Panc1 (cell line): ENCODE data around the gene GALNT10. TPM values are rescaled to one million over a fixed set of nuclear protein-coding genes. Genes with fewer than 3 reads are reported as not detected.

Source experiments
- ATAC-seq: fragments of 200-7000 bp; cut with Tn5 transposase; 2 replicates; pipeline ENCODE4 v1.9.1; 2020; ENCODE audit warnings: mild to moderate bottlenecking, moderate library complexity
- BruUV-seq: library from RNA; stranded (reverse); fragments of 400-500 nt; replicated peaks from 2 replicates; lab custom pipeline; 2021; lab: Mats Ljungman, UMichigan
- CTCF ChIA-PET: fragments of 300-600 bp; sonication (Branson Sonifier 250); formaldehyde crosslinking; loops from one replicate; lab custom pipeline; 2022; ENCODE audit warnings: antibody characterized with exemption; lab: Charles Lee
- POLR2A ChIA-PET: fragments of 300-600 bp; sonication (Branson Sonifier 250); formaldehyde crosslinking; loops from one replicate; lab custom pipeline; 2022; ENCODE audit warnings: antibody characterized with exemption; lab: Charles Lee
- DNase-seq: peaks from one replicate; pipeline ENCODE4 v3.0.0-alpha.2; 2010; ENCODE audit warnings: low read depth, low spot score
- H3K27ac ChIP-seq: 2 replicates; pipeline ENCODE4 v1.5.1; 2011; ENCODE audit warnings: mild to moderate bottlenecking, low read length, inconsistent platforms
- H3K27me3 ChIP-seq: fragments of 200-500 bp; sonication (Bioruptor generic); 2 replicates; pipeline ENCODE4 v1.6.0; 2014; ENCODE audit warnings: low read length, inconsistent platforms; ENCODE audit not compliant: control insufficient read depth, insufficient read depth
- H3K36me3 ChIP-seq: fragments of 200-500 bp; sonication (Bioruptor generic); 2 replicates; pipeline ENCODE4 v1.5.1; 2014; ENCODE audit warnings: inconsistent platforms, mild to moderate bottlenecking, low read length, moderate library complexity; ENCODE audit not compliant: control insufficient read depth, insufficient read depth
- H3K4me1 ChIP-seq: 2 replicates; pipeline ENCODE4 v1.5.1; 2011; ENCODE audit warnings: inconsistent platforms, mild to moderate bottlenecking, low read length, moderate library complexity; ENCODE audit not compliant: control insufficient read depth, insufficient read depth
- H3K4me3 ChIP-seq, 2 experiments: 2 replicates each; pipeline ENCODE4 v1.5.1; 2011 to 2012; ENCODE audit warnings: low read depth in 2 of 2, low read length in 2 of 2, mild to moderate bottlenecking in 2 of 2, inconsistent platforms in 1 of 2, moderate library complexity in 1 of 2
- H3K9me3 ChIP-seq: fragments of 200-500 bp; sonication (Bioruptor generic); 2 replicates; pipeline ENCODE4 v1.5.1; 2014; ENCODE audit warnings: low read depth, mild to moderate bottlenecking, inconsistent platforms, low read length, moderate library complexity; ENCODE audit not compliant: control insufficient read depth, insufficient read depth
- CTCF ChIP-seq: fragments of 450-650 bp; IDR thresholded peaks from 2 replicates; pipeline ENCODE4 v1.5.1; 2017; ENCODE audit warnings: mild to moderate bottlenecking
- POLR2AphosphoS5 ChIP-seq: IDR thresholded peaks from 2 replicates; pipeline ENCODE4 v1.6.1; 2012; ENCODE audit warnings: mild to moderate bottlenecking, low read depth, low read length, moderate library complexity
- REST ChIP-seq, 2 experiments: IDR thresholded peaks; 2 replicates each; pipeline ENCODE4 v1.6.1; 2011 to 2012; ENCODE audit warnings: low read depth in 2 of 2, control low read depth in 1 of 2, low read length in 1 of 2, mild to moderate bottlenecking in 1 of 2, moderate library complexity in 1 of 2; ENCODE audit not compliant: insufficient read depth in 1 of 2
- SIN3A ChIP-seq: IDR thresholded peaks from 2 replicates; pipeline ENCODE4 v1.6.1; 2012; ENCODE audit warnings: low read depth, mild to moderate bottlenecking, low read length, moderate library complexity, borderline replicate concordance; ENCODE audit not compliant: insufficient read depth
- TCF7L2 ChIP-seq: IDR thresholded peaks from 2 replicates; pipeline ENCODE4 v1.6.1; 2011; ENCODE audit warnings: mild to moderate bottlenecking, low read depth, low read length, inconsistent platforms
- in situ Hi-C: cut with HindIII; loops from 2 replicates; pipeline ENCODE4 v1.10.0; 2016; ENCODE audit warnings: low sequenced_read_pairs, low pct_unique_long_range_greater_than_20kb
- intact Hi-C: fragments of 100-400 bp; cut with micrococcal nuclease; formaldehyde crosslinking; loops from one replicate; pipeline ENCODE4 v1.10.0; 2022; ENCODE audit not compliant: unreplicated experiment
- total RNA-seq: library from RNA; stranded (reverse); gene quantifications from one replicate; pipeline ENCODE4 v1.2.1, GENCODE V29; 2021; ENCODE audit not compliant: unreplicated experiment

GALNT10 gene
- total RNA-seq, 1 experiment from 2014 or later: 50.5 TPM

GRCh38 chr5:154227090-154227489 lies 36.6 kb downstream of the GALNT10 start:
- CTCF ChIA-PET: no interaction called here
- DNase-seq (no peak), ATAC-seq (no peak)
- Histone ChIP-seq H3K4me1 (no peaks in the 10 kb centered on the region), H3K27me3 (no peaks in the 10 kb centered on the region), H3K9me3 (peaks cover 10% of the 10 kb centered on the region; the same call in 1 of the 2 replicates), H3K36me3 (no peaks in the 10 kb centered on the region), H3K4me3 (no peak overlapping the region), H3K27ac (no peak overlapping the region)
- no TSS peak for BruUV-seq
- TF ChIP-seq SIN3A (no peak), REST (IDR thresholded peaks at IDR 0.05; ENCODE audit: insufficient read depth in 1 of 2, low read depth in 2 of 2, low read length in 1 of 2) (no peak), POLR2AphosphoS5 (no peak), CTCF (no peak)
- intact Hi-C loops (no loop called here), in situ Hi-C loops (no loop called here)
- POLR2A ChIA-PET: no interaction called here

- in situ Hi-C loops (no loop called here), intact Hi-C loops (no loop called here)
- H3K9me3 ChIP-seq: peaks cover 10% of the 10 kb centered on the region; the same call in 1 of the 2 replicates
- DNase-seq (no peak), ATAC-seq (no peak)
- H3K4me3 ChIP-seq: no peak overlapping the region
- no peaks in the 10 kb centered on the region for H3K4me1 ChIP-seq
- ChIA-PET POLR2A (no interaction called here), CTCF (no interaction called here)
- H3K36me3 ChIP-seq: no peaks in the 10 kb centered on the region
- no peak for TF ChIP-seq SIN3A
- no peak overlapping the region for H3K27ac ChIP-seq
- BruUV-seq: no TSS peak
- H3K27me3 ChIP-seq: no peaks in the 10 kb centered on the region
Observed at GRCh38 chr5:154228696-154229095, 38.2 kb downstream of the GALNT10 start.

- BruUV-seq: no TSS peak
- in situ Hi-C loops: no loop called here
- POLR2A ChIA-PET: no interaction called here
Observed at GRCh38 chr5:154230526-154230925, 40.0 kb downstream of the GALNT10 start.

More at GRCh38 chr5:154230526-154230925, 40.0 kb downstream of the GALNT10 start:
- Histone ChIP-seq H3K36me3 (no peaks in the 10 kb centered on the region), H3K27me3 (no peaks in the 10 kb centered on the region), H3K4me1 (no peaks in the 10 kb centered on the region), H3K27ac (no peak overlapping the region), H3K4me3 (no peak overlapping the region), H3K9me3 (peaks cover 10% of the 10 kb centered on the region; the same call in 1 of the 2 replicates)
- TF ChIP-seq POLR2AphosphoS5: no peak
- no peak for TF ChIP-seq TCF7L2
- TF ChIP-seq SIN3A: no peak
- TF ChIP-seq CTCF: no peak
- DNase-seq (no peak), ATAC-seq (no peak)
- CTCF ChIA-PET: no interaction called here
- intact Hi-C loops: no loop called here
